ENCODE measurements around the gene GZMB.
"Not testable (repeated sequence)": the region's sequence is repeated elsewhere in the genome, so short reads cannot be mapped to it uniquely, and the experiment has no call there.

Gene GZMB

GRCh38 chr14:24634158-24634557 lies at the start of gene GZMB:
Gene GZMB (minus strand): TSS chr14:24634190. CDS start chr14:24634160, 30 bp downstream.
- DNase-seq = no peak

- DNase-seq = no peak
These were observed 47.1 kb upstream of the GZMB start for GRCh38 chr14:24681056-24681455.

DNA sequence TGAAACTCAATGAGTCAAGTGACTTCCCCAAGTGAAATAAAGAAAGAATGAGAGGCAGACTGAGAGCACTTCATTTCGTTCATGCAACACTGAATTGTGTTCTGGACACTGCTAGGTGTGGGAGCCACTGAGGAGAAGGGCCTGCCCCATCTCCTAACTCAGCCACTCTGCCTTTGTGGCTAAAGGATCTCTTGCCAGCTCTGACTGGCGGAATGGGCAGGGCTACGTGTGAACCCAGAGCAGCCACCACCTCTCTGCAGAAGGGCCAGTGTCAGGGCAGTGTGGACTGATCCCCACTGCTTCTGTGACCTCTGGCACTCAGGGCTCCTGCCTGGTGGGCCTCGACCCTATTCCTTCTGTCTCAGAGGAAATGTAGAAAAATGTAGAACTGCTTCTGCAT lies 46.5 kb upstream of the GZMB start:
- no peak for DNase-seq

DNA sequence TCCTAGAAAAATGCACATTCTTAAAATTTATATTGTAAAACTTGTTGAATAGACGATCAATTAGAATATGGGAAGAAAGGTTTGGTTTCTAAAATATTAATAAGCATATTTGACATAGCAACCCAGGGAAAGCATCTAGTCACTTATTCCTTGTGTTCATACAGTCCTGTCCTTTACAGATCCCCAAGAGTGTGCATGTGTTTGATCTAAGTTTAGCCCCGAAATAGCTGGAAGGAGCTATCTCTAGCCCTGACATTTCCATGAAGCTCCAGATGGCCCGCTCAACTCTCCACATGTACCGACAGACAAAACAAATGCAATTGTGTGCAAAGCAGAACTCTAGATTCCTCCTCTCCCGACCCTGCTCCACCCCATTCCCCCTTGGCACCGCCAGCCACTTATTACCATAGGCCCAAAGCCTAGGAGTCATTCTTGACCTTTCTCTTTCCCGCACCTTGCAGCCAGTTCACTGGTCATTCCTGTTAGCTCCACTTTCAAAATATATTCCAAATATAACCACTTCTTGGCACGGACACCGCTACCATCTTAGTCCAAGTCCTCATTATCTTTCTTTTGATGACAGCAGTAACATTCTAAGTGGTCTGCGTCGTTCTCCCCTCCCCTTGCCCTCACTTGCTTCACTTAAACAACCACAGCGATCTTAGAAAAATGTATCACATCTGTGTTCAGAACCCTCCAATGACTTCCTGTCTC lies 45.4 kb upstream of the GZMB start:
- DNase-seq = no peak

DNA sequence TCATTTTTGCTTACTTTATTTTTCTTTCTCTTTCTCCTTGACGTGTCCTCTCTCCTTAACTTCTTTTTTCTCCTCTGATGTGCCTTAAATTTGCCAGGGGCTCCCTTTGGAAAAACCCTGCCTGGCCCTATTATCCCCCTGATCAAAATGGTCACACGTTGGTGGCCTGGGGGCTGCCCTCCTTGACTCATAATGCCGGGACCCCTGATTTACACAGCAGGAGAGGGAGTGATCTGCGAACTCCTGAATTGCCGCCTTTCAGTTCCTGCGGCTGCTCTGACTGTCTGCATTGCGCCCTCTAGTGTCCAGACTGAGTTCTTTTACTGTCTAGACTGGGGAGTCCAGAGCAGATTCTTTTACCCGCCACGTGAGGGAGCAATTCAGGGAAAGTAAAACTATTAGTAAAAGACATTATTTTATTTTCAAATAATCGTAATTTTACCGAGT lies 44.8 kb upstream of the GZMB start:
- peak in 42 of 56 donors; percentile 8 to 78 (median 42) for DNase-seq

DNA sequence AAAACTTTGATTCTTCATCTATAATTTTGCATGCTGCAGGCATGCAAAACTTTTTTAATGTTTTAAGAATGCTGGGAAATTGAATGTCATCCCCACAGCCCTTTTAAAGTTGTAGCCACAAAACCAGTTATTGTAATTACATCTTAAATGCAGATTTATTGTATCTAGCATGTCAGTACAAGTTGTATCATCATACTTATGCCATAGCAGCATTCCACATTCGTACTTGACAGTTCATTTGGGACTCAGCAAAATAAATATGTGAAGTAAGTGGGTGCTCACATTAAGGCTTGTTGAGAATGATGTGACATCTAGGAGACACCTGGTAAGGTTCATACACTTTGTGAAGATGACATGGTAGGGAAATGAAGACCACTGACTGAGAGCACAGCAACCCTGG lies 44.0 kb upstream of the GZMB start:
- no peak for DNase-seq

DNA sequence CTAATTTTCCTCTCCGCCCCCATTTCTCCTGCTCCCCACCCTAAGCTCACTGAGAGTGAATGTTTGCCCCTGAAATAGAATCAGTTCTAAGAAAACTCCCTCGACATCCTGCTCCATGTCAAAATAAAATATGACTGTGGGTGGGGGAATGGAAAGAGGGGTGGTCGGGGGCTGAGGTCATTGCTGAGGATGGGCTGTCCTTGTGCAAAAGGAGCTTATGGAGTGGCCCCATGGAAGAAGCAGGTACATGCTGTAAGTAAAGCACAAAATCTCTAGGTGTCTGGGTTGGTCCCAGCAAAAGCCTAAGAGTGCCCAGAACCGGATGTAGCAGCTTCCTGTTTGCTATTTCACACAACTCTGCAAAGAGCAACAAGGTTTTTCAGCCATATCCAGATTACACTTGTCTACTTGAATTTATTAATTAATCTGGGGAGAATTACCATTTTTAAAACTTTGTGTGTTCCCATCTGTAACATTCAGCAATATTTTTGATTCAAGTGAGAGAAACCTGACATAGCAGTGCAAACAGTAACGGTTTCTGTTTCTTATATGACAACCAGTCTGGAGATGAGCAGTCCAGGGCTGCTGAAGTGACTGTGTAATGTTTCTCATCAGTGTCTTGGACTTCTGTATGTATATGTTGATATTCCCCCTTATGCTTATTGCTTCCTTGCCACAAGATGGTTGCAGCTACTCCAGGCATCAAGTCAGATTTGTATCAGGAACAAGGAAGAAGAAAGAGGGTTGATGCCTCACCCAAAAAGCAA lies 40.4 kb upstream of the GZMB start:
- DNase-seq = no peak

- DNase-seq = no peak
These were observed 39.7 kb upstream of the GZMB start for GRCh38 chr14:24673534-24674203.

DNA sequence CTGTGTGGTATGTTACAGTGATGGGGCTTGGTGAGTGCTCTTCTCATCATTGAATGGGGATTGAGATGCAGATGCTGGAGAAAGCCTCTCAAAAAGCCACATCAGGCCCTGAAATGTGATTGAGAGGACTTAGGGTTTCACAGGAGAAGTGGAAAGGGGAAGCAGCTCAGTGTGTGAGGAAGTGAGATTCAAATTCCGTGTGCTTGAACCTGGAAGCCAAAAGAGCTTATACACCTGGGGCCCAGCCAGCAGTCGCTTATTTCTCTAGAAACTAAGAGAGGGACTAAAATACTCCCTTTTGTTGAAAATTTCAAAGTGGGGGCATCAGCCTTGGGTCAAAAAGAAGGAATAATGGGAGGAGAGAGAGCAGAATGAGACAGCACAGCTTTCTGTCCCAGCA lies 39.1 kb upstream of the GZMB start:
- DNase-seq = peak in 1 of 56 donors; percentile 4

DNA sequence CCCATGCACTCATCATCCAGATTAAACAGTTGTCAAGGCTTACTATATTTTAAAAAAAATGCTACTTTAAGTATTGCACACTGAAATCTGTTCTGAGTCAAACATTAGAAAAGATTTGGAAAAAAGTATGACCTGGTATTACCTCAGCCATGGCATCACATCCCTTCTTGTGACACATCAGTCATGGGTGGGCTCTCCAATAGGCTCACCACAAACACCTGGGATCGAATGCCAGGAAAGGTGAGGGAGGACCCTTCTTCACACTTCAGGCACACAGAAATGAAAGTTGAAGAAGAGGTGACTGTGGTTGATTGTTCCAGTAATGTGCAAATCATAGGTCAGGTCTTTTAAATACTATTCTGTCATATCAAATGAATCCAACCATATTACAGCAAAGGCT lies 36.6 kb upstream of the GZMB start:
- no peak for DNase-seq

DNA sequence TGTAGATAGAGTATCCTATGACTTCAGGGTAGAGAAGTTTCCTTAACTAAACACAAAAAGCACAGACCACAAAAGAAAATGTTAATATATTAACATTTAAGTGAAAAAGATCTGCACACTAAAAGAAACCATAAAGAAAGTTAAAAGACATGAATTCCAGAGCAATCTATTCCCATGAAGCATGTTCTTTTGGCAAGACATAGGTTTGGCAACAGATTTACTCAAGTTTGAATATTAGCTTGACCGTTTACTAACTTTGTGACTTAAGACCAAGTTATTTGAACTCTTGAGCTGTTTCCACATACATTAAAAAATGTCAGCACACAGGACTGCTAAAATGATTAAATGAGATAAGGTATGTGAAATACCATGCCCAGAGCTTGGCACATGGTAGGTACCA lies 35.7 kb upstream of the GZMB start:
- DNase-seq = no peak

DNA sequence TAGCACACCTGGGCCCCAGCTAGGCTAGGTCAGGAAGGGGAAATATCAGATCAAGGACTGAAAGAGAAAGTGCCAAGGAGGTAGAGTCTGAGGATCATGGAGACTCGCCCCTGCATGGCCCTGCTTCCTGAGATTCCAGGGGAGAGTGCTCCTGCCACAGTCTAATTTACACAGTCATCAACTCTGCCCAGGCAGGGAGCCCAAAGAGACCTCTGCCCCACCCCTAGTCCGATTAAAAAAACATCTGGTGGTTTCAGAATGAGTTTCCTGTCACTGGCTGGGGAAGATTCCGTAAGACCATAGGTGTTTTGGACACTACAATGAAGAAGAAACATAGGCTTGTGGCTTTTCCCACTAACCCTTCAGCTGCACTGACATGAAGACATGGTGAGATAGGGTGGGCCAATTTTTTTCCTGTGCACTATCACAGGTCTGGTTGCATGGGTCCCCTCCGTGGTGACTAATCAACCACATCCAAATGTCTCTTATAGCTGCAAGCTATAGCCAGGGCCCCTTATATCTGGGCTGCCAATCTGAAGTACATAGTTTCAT lies 31.5 kb upstream of the GZMB start:
- no peak for DNase-seq

DNA sequence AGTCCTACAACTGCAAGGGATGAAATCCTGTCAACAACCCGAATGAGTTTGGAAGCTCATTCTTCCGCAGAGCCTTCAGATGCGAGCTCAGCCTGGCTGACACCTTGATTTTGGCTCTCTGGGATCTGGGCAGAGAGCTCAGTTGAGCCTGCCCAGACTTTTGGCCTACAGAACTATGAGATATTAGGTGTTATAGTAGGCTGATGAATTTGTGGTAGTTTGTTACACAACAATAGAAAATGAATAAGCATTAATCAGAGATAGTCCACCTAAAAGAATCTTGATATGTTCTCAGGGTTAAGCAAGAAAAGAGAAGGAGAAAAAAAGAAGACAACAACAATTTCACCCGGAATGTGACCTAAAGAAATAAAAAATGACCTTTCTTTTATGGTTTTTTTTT lies 30.4 kb upstream of the GZMB start:
- DNase-seq = no peak

DNA sequence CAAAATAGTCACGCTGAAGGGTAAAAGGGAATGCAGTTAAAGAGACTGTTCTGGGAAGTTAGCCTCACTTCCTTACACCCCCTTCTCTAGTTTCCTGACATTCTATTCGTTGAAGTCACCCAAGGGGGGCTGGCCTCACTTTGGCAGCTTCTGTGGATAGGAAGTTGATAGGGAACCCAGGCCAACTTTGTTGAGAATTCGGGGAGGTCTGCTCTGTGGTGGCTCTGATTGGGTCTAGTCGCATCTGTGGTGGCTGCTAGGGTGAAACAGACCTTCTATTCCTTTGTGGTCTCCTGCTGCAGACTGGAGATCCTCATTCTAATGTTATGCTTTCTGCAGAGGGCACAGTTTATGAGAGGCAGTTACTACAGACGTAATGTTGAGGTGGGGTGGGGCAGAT lies 28.8 kb upstream of the GZMB start:
- DNase-seq = peak in 1 of 56 donors; percentile 2

DNA sequence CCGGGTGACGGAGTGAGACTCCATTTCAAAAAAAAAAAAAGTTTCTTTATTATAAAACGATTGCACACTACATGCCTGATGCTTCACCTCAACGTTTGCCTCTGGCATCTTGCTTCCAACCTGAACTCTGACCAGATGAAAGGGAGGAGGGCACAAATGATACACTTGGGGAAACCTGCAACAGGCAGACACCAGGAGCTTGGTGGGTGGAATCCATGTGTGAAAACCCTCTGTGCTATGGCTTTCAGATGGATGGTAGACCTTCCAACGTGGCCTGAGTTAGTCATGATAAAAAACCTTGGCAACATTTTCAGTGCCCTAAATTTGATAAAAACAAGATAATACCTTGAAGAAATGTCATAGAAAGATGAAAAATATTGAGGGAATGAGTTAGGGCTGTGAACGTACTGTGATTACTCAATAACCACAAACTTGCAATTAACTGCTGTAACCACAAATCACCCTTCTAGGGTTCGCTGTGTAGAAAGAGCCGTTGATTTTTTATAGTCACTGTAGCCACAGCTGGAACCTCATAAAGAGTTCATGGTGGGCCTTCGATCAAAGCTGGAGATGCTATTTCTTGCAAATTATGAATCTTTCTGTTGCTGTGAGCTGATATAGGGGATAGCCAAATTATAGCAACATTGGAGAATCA lies 26.1 kb upstream of the GZMB start:
- DNase-seq = no peak

- not testable (repeated sequence) for DNase-seq
These were observed 14.4 kb upstream of the GZMB start for GRCh38 chr14:24648361-24648760.

- DNase-seq = no peak
These were observed 5.9 kb upstream of the GZMB start for GRCh38 chr14:24639905-24640304.

DNA sequence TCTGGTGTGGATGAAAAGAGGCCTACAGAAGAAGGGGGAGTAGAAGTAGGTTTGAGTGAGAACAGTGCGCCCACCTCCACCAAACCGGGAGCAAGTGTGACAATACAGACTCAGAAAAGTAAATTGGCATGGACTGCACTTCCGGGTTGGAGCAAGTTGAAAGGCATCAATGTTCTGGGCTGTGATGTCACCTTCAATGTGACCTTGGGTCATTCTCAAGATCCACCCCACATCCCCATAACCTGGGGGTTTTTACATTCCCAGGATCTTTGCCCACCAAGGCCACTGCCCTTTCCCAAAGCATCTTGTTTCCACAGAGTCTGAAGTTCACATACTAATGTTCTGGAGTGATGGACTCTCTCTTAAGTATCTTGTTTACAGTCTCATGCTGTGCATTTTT lies 5.3 kb upstream of the GZMB start:
- DNase-seq = no peak

DNA sequence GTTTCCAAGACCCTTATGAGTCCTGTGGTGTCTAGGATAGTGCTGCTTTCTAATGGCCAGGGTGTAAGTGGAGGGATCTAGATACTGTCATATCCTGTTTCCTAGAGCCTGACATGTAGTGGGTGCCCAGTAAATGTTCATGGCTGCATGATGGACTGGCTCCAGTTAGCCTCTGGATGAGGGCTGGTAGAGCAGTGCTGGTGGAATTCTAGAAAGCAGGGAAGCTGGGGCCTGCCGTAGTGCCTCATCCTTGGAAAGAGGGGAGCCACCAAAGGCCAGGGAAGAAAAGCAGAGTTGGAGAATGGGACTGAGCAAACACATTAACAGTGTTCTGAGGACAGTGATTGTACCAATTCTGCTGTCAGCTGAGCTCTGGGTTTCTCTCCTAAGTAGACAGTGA lies 637 bp downstream of the GZMB start:
- no peak for DNase-seq

DNA sequence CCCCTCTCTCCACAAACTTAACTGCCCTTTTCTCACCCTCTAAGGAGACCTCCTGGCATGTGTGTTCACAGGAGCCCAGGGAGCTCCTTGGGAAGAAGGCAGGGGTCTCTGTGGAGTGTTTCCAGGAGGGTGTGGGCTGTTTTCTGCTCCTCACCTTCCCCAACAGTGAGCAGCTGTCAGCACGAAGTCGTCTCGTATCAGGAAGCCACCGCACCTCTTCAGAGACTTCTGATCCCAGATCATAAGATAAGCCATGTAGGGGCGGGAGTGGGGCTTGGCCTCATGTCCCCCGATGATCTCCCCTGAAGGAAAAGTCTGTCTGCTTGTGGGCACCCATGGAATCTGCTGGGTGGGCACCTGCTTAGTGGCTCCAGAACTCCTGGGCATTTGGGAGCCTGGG lies 1.2 kb downstream of the GZMB start:
- DNase-seq = no peak

- DNase-seq = no peak
These were observed 1.7 kb downstream of the GZMB start for GRCh38 chr14:24632336-24632735.
